T-helper 1 cell treated with Interleukin-12 subunit alpha and Interleukin-12 subunit beta and Interleukin-4 antibody, amounts not matched to agents 30 μg/mL and 1 μg/mL, for 36 hours (primary cell): ENCODE data around the gene LRRC28.

Source experiments
- H3K27ac Mint-ChIP-seq: one replicate; pipeline ENCODE4 v1.8.0; 2021; ENCODE audit warnings: mild to moderate bottlenecking, mixed read lengths
- H3K27me3 Mint-ChIP-seq: one replicate; pipeline ENCODE4 v1.8.0; 2021; ENCODE audit warnings: low read depth, mixed read lengths
- H3K36me3 Mint-ChIP-seq: one replicate; pipeline ENCODE4 v1.8.0; 2021; ENCODE audit warnings: low read depth, mixed read lengths
- H3K4me1 Mint-ChIP-seq: one replicate; pipeline ENCODE4 v1.8.0; 2021; ENCODE audit warnings: low read depth, mixed read lengths
- H3K4me3 Mint-ChIP-seq: one replicate; pipeline ENCODE4 v1.8.0; 2021; ENCODE audit warnings: mild to moderate bottlenecking, moderate library complexity, mixed read lengths
- H3K9me3 Mint-ChIP-seq: one replicate; pipeline ENCODE4 v1.8.0; 2021; ENCODE audit warnings: mixed read lengths

LRRC28 gene

GRCh38 chr15:99437315-99438223 is 186.3 kb downstream of the LRRC28 start:
- H3K4me3 Mint-ChIP-seq = no peak overlapping the region
- no peak overlapping the region for H3K27ac Mint-ChIP-seq
- H3K27me3 Mint-ChIP-seq = peaks cover 8% of the 10 kb centered on the region

DNA sequence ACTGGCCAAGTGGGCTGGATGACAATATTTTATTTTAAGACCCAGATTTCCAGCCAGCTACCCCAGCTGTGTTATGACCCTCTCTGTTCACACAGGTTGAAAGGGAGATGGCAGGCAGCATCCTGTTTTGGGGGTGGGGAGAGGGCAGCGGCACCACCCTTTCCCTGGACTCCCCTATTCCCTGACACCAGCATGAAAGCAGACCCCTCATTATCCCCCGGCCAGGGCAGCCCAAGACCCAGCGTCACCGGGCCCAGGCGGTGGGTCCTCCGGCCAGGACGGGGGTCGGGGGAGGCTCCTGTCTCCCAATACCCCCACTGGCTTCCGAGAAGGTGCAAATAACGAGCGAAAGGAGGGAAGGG is 186.9 kb downstream of the LRRC28 start:
- Mint-ChIP-seq H3K27ac (no peak overlapping the region), H3K4me1 (peaks cover 17% of the 10 kb centered on the region), H3K36me3 (no peaks in the 10 kb centered on the region), H3K9me3 (no peaks in the 10 kb centered on the region), H3K4me3 (no peak overlapping the region), H3K27me3 (peaks cover 8% of the 10 kb centered on the region)

More at GRCh38 chr15:99437315-99438223, 186.3 kb downstream of the LRRC28 start:
- no peaks in the 10 kb centered on the region for H3K36me3 Mint-ChIP-seq
- H3K9me3 Mint-ChIP-seq = no peaks in the 10 kb centered on the region
- peaks cover 15% of the 10 kb centered on the region for H3K4me1 Mint-ChIP-seq

DNA sequence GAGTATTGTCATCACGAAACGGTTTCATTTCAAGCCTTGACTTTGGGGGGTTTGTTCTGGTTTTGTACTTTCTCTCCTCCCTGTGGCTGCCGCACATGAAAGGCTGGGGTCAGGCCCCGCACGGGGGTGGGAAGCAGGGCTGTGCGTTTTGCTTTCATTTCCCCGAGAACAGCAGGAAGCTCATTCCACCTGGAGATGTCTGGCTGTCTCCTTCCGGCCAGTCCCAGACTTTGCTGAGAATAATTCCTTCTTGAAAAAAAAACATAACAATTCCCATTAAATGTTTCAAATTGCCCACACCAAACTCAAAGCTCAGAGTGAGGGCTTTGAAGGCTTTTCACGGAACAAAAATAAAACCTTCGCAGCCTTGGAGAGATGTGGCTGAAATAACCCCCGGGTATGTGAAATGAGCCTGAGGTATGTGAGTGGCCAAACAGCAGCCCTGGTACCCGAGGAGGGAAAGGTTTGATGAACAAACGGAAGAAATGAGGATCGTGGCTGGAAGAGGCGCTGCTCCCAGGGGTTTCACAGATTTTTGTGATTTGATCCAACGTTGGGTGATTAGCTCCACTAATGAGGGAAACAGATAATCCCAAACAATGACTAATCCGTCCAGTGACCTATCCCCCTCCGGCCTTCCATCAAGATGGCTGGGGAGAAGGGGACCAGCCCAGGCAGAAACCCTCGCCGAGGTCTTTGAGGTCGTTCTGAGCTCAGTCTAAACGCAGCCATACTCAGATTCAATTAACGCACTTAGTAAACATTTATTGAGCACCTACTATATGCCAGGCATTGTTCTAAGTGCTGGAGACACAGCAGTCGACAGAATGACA is 187.6 kb downstream of the LRRC28 start:
- Mint-ChIP-seq H3K4me1 (peaks cover 18% of the 10 kb centered on the region), H3K4me3 (no peak overlapping the region), H3K9me3 (no peaks in the 10 kb centered on the region), H3K27ac (no peak overlapping the region), H3K36me3 (no peaks in the 10 kb centered on the region), H3K27me3 (peaks cover 8% of the 10 kb centered on the region)

DNA sequence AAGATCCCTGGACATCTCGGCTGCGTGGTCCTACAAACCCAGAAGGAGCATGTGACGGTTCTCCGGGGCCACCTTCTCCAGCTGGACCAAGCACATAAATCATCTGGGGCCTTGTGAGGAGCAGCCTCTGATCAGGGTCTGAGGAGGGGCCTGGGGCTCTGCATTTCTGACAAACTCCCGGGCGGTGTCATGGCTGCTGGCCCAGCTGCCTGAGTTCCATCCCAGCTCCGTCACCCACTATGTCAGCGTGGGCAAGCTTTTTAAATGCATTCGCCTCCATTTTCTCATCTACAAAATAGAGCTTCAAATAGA is 188.2 kb downstream of the LRRC28 start:
- Mint-ChIP-seq H3K36me3 (no peaks in the 10 kb centered on the region), H3K27me3 (peaks cover 8% of the 10 kb centered on the region), H3K9me3 (no peaks in the 10 kb centered on the region), H3K4me1 (peaks cover 17% of the 10 kb centered on the region), H3K27ac (no peak overlapping the region), H3K4me3 (no peak overlapping the region)

- H3K27me3 Mint-ChIP-seq = peaks cover 8% of the 10 kb centered on the region
- peaks cover 20% of the 10 kb centered on the region for H3K4me1 Mint-ChIP-seq
- no peak overlapping the region for H3K27ac Mint-ChIP-seq
- no peaks in the 10 kb centered on the region for H3K36me3 Mint-ChIP-seq
- no peak overlapping the region for H3K4me3 Mint-ChIP-seq
- H3K9me3 Mint-ChIP-seq = no peaks in the 10 kb centered on the region
Observed at GRCh38 chr15:99440029-99440428, 188.7 kb downstream of the LRRC28 start.
